Fibroblast of skin of abdomen (primary cell): ENCODE data around the gene FCRL5.
"Not testable (repeated sequence)": the region's sequence is repeated elsewhere in the genome, so short reads cannot be mapped to it uniquely, and the experiment has no call there.

ENCODE experiments used
- DNase-seq: peaks from one replicate; pipeline ENCODE4 v3.0.0-alpha.2; 2013

Gene FCRL5

GRCh38 chr1:157487096-157487495, 65.2 kb downstream of the FCRL5 start:
- DNase-seq, result peak; percentile 3

GRCh38 chr1:157486400-157486799, 65.9 kb downstream of the FCRL5 start:
- not testable (repeated sequence) for DNase-seq

GRCh38 chr1:157485793-157486192, 66.5 kb downstream of the FCRL5 start:
- DNase-seq, result no peak

- DNase-seq, result no peak
Measured at GRCh38 chr1:157484573-157484972, 67.7 kb downstream of the FCRL5 start.

- DNase-seq, result no peak
Measured at GRCh38 chr1:157483635-157484034, 68.7 kb downstream of the FCRL5 start.

- no peak for DNase-seq
Measured at GRCh38 chr1:157482717-157483116, 69.6 kb downstream of the FCRL5 start.

- no peak for DNase-seq
Measured at GRCh38 chr1:157482174-157482573, 70.1 kb downstream of the FCRL5 start.

- DNase-seq, result no peak
Measured at GRCh38 chr1:157478030-157478429, 74.3 kb downstream of the FCRL5 start.

- no peak for DNase-seq
Measured at GRCh38 chr1:157477419-157477818, 74.9 kb downstream of the FCRL5 start.

GRCh38 chr1:157472959-157473358, 79.4 kb downstream of the FCRL5 start:
- DNase-seq, result no peak

- DNase-seq, result no peak
Measured at GRCh38 chr1:157472056-157472701, 80.1 kb downstream of the FCRL5 start.

GRCh38 chr1:157471531-157471930, 80.8 kb downstream of the FCRL5 start:
- no peak for DNase-seq

- DNase-seq, result no peak
Measured at GRCh38 chr1:157469752-157470675, 82.3 kb downstream of the FCRL5 start.

- no peak for DNase-seq
Measured at GRCh38 chr1:157469300-157469699, 83.0 kb downstream of the FCRL5 start.

- DNase-seq, result no peak
Measured at GRCh38 chr1:157466011-157466410, 86.3 kb downstream of the FCRL5 start.
